SK-N-SH (cell line): ENCODE results near the gene CRAT.

Source experiments
- CTCF ChIP-seq: fragments of 200-600 bp; sonication (generic); IDR thresholded peaks from 2 replicates; pipeline ENCODE4 v1.6.1; 2017; ENCODE audit warnings: antibody characterized with exemption, mild to moderate bottlenecking, moderate library complexity
- EZH2phosphoT487 ChIP-seq: fragments of 200-600 bp; sonication (generic); IDR thresholded peaks from 2 replicates; pipeline ENCODE4 v1.6.1; 2017; ENCODE audit warnings: low read depth, mixed run types, mild to moderate bottlenecking, antibody characterized with exemption, moderate library complexity, borderline replicate concordance
- NFIC ChIP-seq: IDR thresholded peaks from 2 replicates; pipeline ENCODE4 v1.4.0; 2012; ENCODE audit warnings: borderline replicate concordance
- TAF1 ChIP-seq: IDR thresholded peaks from 2 replicates; pipeline ENCODE4 v1.6.1; 2012; ENCODE audit warnings: low read depth, mild to moderate bottlenecking, low read length, moderate library complexity, borderline replicate concordance

GRCh38 chr9:129053020-129053419 lies 57.6 kb downstream of the CRAT start:
- TF ChIP-seq CTCF (no peak), NFIC (no peak), TAF1 (no peak), EZH2phosphoT487 (no peak)
